K562 (cell line): ENCODE data around the gene MYO18A. TPM values are rescaled to one million over a fixed set of nuclear protein-coding genes. Genes with fewer than 3 reads are reported as not detected.

Experiments
- CBX5 ChIP-seq: IDR thresholded peaks from 2 replicates; pipeline ENCODE4 v1.6.1; 2014; ENCODE audit warnings: low read depth, borderline replicate concordance
- CTBP1 ChIP-seq: fragments of 450-650 bp; IDR thresholded peaks from 2 replicates; pipeline ENCODE4 v1.6.1; 2016; ENCODE audit warnings: borderline replicate concordance
- EP400 ChIP-seq: fragments of 450-650 bp; IDR thresholded peaks from 2 replicates; pipeline ENCODE4 v1.6.1; 2017; ENCODE audit warnings: antibody characterized with exemption, mild to moderate bottlenecking, moderate library complexity
- JUN ChIP-seq, 2 experiments: sonication (generic) in 1 of 2; formaldehyde crosslinking in 1 of 2; IDR thresholded peaks; 2 replicates each; pipeline versions ENCODE4 v1.6.1 to v1.8.0; 2012 to 2022; ENCODE audit warnings: borderline replicate concordance in 2 of 2, mild to moderate bottlenecking in 2 of 2, improper control_type of control experiment in 1 of 2, low read depth in 1 of 2, low read length in 1 of 2, missing genetic modification reagents in 1 of 2
- MYBL2 ChIP-seq, 2 experiments: fragments of 450-650 bp in 1 of 2; sonication (generic) in 1 of 2; formaldehyde crosslinking in 1 of 2; IDR thresholded peaks; 2 replicates each; pipeline versions ENCODE4 v1.6.1 to v1.8.1; 2017 to 2022; ENCODE audit warnings: borderline replicate concordance in 1 of 2, inconsistent platforms in 1 of 2, low read depth in 1 of 2, mild to moderate bottlenecking in 1 of 2, missing genetic modification reagents in 1 of 2, moderate library complexity in 1 of 2
- RBM22 ChIP-seq: fragments of 200-400 bp; formaldehyde crosslinking; IDR thresholded peaks from 2 replicates; pipeline ENCODE4 v1.6.1; 2018; ENCODE audit warnings: low read length, low read depth; ENCODE audit not compliant: poor library complexity, severe bottlenecking
- SIX5 ChIP-seq, 2 experiments: IDR thresholded peaks; 2 replicates each; pipeline ENCODE4 v1.6.1; 2011; ENCODE audit warnings: low read length in 2 of 2, borderline replicate concordance in 1 of 2, low read depth in 1 of 2, mild to moderate bottlenecking in 1 of 2, moderate library complexity in 1 of 2; ENCODE audit not compliant: insufficient read depth in 1 of 2
- SNIP1 ChIP-seq: fragments of 450-650 bp; IDR thresholded peaks from 2 replicates; pipeline ENCODE4 v1.7.1; 2017; ENCODE audit warnings: low read depth, mild to moderate bottlenecking
- TCF7 ChIP-seq: sonication (generic); IDR thresholded peaks from 2 replicates; pipeline ENCODE4 v1.6.1; 2016; ENCODE audit warnings: antibody characterized with exemption, borderline replicate concordance
- TFAP4 ChIP-seq: sonication (generic); formaldehyde crosslinking; IDR thresholded peaks from 2 replicates; pipeline ENCODE4 v1.8.0; 2022; ENCODE audit warnings: missing genetic modification reagents, mild to moderate bottlenecking, moderate library complexity, borderline replicate concordance
- ZNF24 ChIP-seq: fragments of 450-650 bp; IDR thresholded peaks from 2 replicates; pipeline ENCODE4 v1.6.1; 2016
- ZNF263 ChIP-seq: sonication (generic); formaldehyde crosslinking; IDR thresholded peaks from 2 replicates; pipeline ENCODE4 v1.8.0; 2022; ENCODE audit warnings: mild to moderate bottlenecking, missing genetic modification reagents, borderline replicate concordance
- ZNF354B ChIP-seq: fragments of 250-450 bp; sonication (Bioruptor Pico); IDR thresholded peaks from 2 replicates; pipeline ENCODE4 v1.4.0; 2020
- ZNF436 ChIP-seq: fragments of 250-450, 450-650 bp; sonication (Bioruptor Pico); formaldehyde crosslinking; IDR thresholded peaks from 2 replicates; pipeline ENCODE4 v1.7.0; 2020; ENCODE audit warnings: mild to moderate bottlenecking
- ZNF449 ChIP-seq: fragments of 250-450 bp; sonication (Bioruptor Pico); IDR thresholded peaks from 2 replicates; pipeline ENCODE4 v1.8.0; 2022; ENCODE audit warnings: moderate library complexity, mild to moderate bottlenecking, inconsistent platforms
- polyA plus RNA-seq, 8 experiments: library from polyadenylated mRNA; depleted of rRNA in 4 of 8; stranded (reverse) in 5 of 8; unstranded in 3 of 8; fragments of >200 nt; fragmentation: Nextera tagmentation in 2 of 8; fragmentation: Illumina TruSeq in 1 of 8; extraction: Ambion mirVana in 2 of 8; extraction: Trizol in 1 of 8; gene quantifications; 2 replicates each; pipeline versions ENCODE4 v1.2.1 to v1.2.3, GENCODE V29; 2011 to 2014; ENCODE audit warnings: inconsistent platforms in 1 of 8, missing spikeins in 1 of 8
- total RNA-seq, 7 experiments: library from RNA; depleted of rRNA in 6 of 7; stranded (reverse); fragments of >200 nt in 6 of 7; fragmentation: Illumina TruSeq in 2 of 7; extraction: Trizol in 2 of 7; gene quantifications; 2 replicates each; pipeline versions ENCODE4 v1.2.1 to v1.2.3, GENCODE V29; 2011 to 2021; ENCODE audit warnings: low replicate concordance in 1 of 7
- TF ChIP-seq, protein P1 (sequence below): fragments of 450-650 bp; formaldehyde crosslinking; IDR thresholded peaks from 2 replicates; pipeline ENCODE4 v1.4.0; 2020; ENCODE audit warnings: mild to moderate bottlenecking, moderate library complexity
- TF ChIP-seq, protein P2 (sequence below): fragments of 450-650 bp; IDR thresholded peaks from one replicate; pipeline ENCODE4 v1.6.1; 2018; ENCODE audit warnings: mild to moderate bottlenecking, moderate library complexity; ENCODE audit not compliant: partially characterized antibody
- TF ChIP-seq, protein P3 (sequence below): sonication (generic); formaldehyde crosslinking; IDR thresholded peaks from 2 replicates; pipeline ENCODE4 v1.8.0; 2022; ENCODE audit warnings: mild to moderate bottlenecking, missing genetic modification reagents
- TF ChIP-seq, protein P4 (sequence below), 2 experiments: fragments of 450-650 bp in 1 of 2; sonication (generic) in 1 of 2; formaldehyde crosslinking in 1 of 2; IDR thresholded peaks in 1 of 2; conservative IDR thresholded peaks in 1 of 2; 2 replicates each; pipeline versions ENCODE4 v1.6.1 to v1.8.1; 2016 to 2023; ENCODE audit warnings: mild to moderate bottlenecking in 2 of 2, moderate library complexity in 2 of 2, inconsistent platforms in 1 of 2, missing genetic modification reagents in 1 of 2

Gene MYO18A
- total and polyA plus RNA-seq, 9 of the 15 experiments (the other 6 are each of a cell fraction or from before 2014, with no cell fraction given) = 2.5 to 65.4 (median 17.1) TPM

- no peak for TF ChIP-seq ZNF449 (CRISPR knock-in tag)
- no peak for TF ChIP-seq ZNF263 (CRISPR knock-in tag)
- TF ChIP-seq CBX5 = no peak
- TF ChIP-seq EP400 = no peak
- TF ChIP-seq RBM22 = no peak
- 0 out of 2 replicates have a peak, but pooled peaks have one; percentile 6 for TF ChIP-seq JUN (IDR thresholded peaks at IDR 0.05; ENCODE audit: borderline replicate concordance, low read depth, low read length)
- TF ChIP-seq JUN (CRISPR knock-in tag; IDR thresholded peaks at IDR 0.05; ENCODE audit: borderline replicate concordance) = no peak
- no peak for TF ChIP-seq SNIP1
- TF ChIP-seq TFAP4 (CRISPR knock-in tag) = peak; percentile 82
- no peak for TF ChIP-seq TCF7
- TF ChIP-seq ZNF354B = no peak
- TF ChIP-seq SIX5 (IDR thresholded peaks at IDR 0.05; ENCODE audit: borderline replicate concordance in 1 of 2, insufficient read depth in 1 of 2, low read depth in 1 of 2, low read length in 2 of 2) = no peak
- TF ChIP-seq CTBP1 = peak; percentile 59; the same call in 1 of the 2 replicates
- TF ChIP-seq, protein P1, sequence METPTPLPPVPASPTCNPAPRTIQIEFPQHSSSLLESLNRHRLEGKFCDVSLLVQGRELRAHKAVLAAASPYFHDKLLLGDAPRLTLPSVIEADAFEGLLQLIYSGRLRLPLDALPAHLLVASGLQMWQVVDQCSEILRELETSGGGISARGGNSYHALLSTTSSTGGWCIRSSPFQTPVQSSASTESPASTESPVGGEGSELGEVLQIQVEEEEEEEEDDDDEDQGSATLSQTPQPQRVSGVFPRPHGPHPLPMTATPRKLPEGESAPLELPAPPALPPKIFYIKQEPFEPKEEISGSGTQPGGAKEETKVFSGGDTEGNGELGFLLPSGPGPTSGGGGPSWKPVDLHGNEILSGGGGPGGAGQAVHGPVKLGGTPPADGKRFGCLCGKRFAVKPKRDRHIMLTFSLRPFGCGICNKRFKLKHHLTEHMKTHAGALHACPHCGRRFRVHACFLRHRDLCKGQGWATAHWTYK (CRISPR knock-in tag) = no peak
- TF ChIP-seq, protein P2, sequence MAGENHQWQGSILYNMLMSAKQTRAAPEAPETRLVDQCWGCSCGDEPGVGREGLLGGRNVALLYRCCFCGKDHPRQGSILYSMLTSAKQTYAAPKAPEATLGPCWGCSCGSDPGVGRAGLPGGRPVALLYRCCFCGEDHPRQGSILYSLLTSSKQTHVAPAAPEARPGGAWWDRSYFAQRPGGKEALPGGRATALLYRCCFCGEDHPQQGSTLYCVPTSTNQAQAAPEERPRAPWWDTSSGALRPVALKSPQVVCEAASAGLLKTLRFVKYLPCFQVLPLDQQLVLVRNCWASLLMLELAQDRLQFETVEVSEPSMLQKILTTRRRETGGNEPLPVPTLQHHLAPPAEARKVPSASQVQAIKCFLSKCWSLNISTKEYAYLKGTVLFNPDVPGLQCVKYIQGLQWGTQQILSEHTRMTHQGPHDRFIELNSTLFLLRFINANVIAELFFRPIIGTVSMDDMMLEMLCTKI = no peak
- TF ChIP-seq, protein P3, sequence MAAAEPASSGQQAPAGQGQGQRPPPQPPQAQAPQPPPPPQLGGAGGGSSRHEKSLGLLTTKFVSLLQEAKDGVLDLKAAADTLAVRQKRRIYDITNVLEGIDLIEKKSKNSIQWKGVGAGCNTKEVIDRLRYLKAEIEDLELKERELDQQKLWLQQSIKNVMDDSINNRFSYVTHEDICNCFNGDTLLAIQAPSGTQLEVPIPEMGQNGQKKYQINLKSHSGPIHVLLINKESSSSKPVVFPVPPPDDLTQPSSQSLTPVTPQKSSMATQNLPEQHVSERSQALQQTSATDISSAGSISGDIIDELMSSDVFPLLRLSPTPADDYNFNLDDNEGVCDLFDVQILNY (CRISPR knock-in tag) = no peak
- no peak for TF ChIP-seq MYBL2 (IDR thresholded peaks at IDR 0.05; ENCODE audit: low read depth)
- no peak for TF ChIP-seq MYBL2 (CRISPR knock-in tag; IDR thresholded peaks at IDR 0.05; ENCODE audit: borderline replicate concordance)
- TF ChIP-seq, protein P4, sequence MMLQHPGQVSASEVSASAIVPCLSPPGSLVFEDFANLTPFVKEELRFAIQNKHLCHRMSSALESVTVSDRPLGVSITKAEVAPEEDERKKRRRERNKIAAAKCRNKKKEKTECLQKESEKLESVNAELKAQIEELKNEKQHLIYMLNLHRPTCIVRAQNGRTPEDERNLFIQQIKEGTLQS (IDR thresholded peaks at IDR 0.05) = no peak
- TF ChIP-seq, protein P4 (CRISPR knock-in tag; conservative IDR thresholded peaks at IDR 0.05) = no peak
- TF ChIP-seq ZNF436 (CRISPR knock-in tag) = peak; percentile 87
- TF ChIP-seq ZNF24 = peak; percentile 98
Measured at GRCh38 chr17:29148790-29149430, 31.3 kb downstream of the MYO18A start (continued).
